ENCODE data around the gene OPRD1. TPM values are rescaled to one million over a fixed set of nuclear protein-coding genes. Genes with fewer than 3 reads are reported as not detected.

Gene OPRD1
- polyA plus RNA-seq, 3 donors: 0.01 TPM; not detected in 2

DNA sequence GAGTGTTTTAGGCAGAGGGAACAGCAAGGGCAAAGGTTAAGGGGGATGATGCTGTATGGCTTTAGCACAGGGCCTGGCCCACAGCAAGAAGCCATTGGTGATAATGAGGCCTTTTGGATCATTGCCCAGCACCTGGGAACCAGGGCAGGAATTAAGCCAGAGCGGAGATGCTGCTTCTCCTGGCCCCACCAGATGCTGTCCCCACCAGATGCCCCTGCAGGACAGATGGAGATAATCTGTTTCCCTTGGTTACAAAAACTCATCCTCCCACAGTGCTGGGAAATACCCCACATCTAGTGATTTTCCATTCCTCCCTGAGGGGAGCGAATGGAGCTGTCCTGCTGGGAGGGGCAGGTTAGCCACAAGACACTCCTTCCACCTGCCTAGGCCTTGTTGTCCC is 18.8 kb downstream of the OPRD1 start:
- H3K27me3 ChIP-seq (ENCODE audit: control insufficient read depth in 2 of 2, insufficient read depth in 2 of 2, low read length in 2 of 2): no peaks in the 10 kb centered on the region
- no peak overlapping the region for H3K9ac ChIP-seq (ENCODE audit: insufficient read depth, low read length, poor library complexity, severe bottlenecking)
- no peaks in the 10 kb centered on the region for H3K79me2 ChIP-seq (ENCODE audit: insufficient read depth, low read length)
- no peak overlapping the region for H2AFZ ChIP-seq (ENCODE audit: insufficient read depth, low read depth, low read length, poor library complexity, severe bottlenecking)
- TF ChIP-seq, protein P1, sequence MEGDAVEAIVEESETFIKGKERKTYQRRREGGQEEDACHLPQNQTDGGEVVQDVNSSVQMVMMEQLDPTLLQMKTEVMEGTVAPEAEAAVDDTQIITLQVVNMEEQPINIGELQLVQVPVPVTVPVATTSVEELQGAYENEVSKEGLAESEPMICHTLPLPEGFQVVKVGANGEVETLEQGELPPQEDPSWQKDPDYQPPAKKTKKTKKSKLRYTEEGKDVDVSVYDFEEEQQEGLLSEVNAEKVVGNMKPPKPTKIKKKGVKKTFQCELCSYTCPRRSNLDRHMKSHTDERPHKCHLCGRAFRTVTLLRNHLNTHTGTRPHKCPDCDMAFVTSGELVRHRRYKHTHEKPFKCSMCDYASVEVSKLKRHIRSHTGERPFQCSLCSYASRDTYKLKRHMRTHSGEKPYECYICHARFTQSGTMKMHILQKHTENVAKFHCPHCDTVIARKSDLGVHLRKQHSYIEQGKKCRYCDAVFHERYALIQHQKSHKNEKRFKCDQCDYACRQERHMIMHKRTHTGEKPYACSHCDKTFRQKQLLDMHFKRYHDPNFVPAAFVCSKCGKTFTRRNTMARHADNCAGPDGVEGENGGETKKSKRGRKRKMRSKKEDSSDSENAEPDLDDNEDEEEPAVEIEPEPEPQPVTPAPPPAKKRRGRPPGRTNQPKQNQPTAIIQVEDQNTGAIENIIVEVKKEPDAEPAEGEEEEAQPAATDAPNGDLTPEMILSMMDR (IDR thresholded peaks at IDR 0.05): no peak
- intact Hi-C loops (cut with micrococcal nuclease): no loop called here
- Mint-ChIP-seq H3K27ac (no peak overlapping the region), H3K36me3 (no peaks in the 10 kb centered on the region), H3K4me3 (no peak overlapping the region), H3K9me3 (peaks cover 0 to 1% (median 0%) of the 10 kb centered on the region in 7 donors), H3K4me1 (no peaks in the 10 kb centered on the region), H3K27me3 (ENCODE audit: low read depth in 3 of 3) (peaks cover 0 to 7% (median 5%) of the 10 kb centered on the region in 3 donors)
- H3K4me1 ChIP-seq (ENCODE audit: control insufficient read depth in 1 of 2, insufficient read depth in 2 of 2, low read length in 2 of 2): no peaks in the 10 kb centered on the region
- WGBS (ENCODE audit: insufficient coverage): no CpG with 5 or more reads among the region's 2 CpGs
- no peak overlapping the region for H3K4me2 ChIP-seq (replicated peaks; ENCODE audit: extremely low read depth, low read length, poor library complexity, severe bottlenecking)
- H3K9me3 ChIP-seq (replicated peaks in 1 of 2; ENCODE audit: control insufficient read depth in 1 of 2, insufficient read depth in 1 of 2, low read length in 2 of 2): no peaks in the 10 kb centered on the region
- H3K27ac ChIP-seq (ENCODE audit: low read depth in 1 of 2, low read length in 2 of 2): no peak overlapping the region
- no peaks in the 10 kb centered on the region for H4K20me1 ChIP-seq (ENCODE audit: insufficient read depth, low read length)
- H3K4me3 ChIP-seq (replicated peaks in 1 of 3; ENCODE audit: low read depth in 2 of 3, low read length in 3 of 3): no peak overlapping the region
- no peak for DNase-seq
- no peaks in the 10 kb centered on the region for H3K36me3 ChIP-seq (replicated peaks in 1 of 2; ENCODE audit: control insufficient read depth in 1 of 2, insufficient read depth in 2 of 2, low read length in 2 of 2)

DNA sequence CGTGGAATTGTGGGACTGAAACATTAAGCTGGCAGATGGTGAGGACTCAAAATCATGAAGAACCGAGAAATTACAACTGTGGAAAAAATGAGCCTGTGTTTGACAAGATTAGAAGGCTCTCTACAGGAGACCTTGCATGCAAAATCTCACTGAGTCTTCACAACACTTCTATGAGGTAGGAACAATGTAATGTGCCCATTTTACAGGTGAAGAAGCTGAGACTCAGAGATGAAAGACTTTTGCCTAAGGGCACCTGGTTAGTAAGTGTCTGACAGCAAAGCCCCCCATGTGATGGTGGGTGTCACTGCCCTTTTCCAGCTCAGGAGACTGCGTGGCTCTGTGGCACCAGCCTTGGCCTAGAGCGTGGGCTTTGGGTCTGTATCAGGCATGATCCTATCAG is 21.0 kb downstream of the OPRD1 start:
- Histone ChIP-seq H3K4me2 (replicated peaks; ENCODE audit: extremely low read depth, low read length, poor library complexity, severe bottlenecking) (no peak overlapping the region), H4K20me1 (ENCODE audit: insufficient read depth, low read length) (no peaks in the 10 kb centered on the region), H3K9me3 (replicated peaks in 1 of 2; ENCODE audit: control insufficient read depth in 1 of 2, insufficient read depth in 1 of 2, low read length in 2 of 2) (no peaks in the 10 kb centered on the region), H3K9ac (ENCODE audit: insufficient read depth, low read length, poor library complexity, severe bottlenecking) (no peak overlapping the region), H3K36me3 (replicated peaks in 1 of 2; ENCODE audit: control insufficient read depth in 1 of 2, insufficient read depth in 2 of 2, low read length in 2 of 2) (no peaks in the 10 kb centered on the region), H3K27ac (ENCODE audit: low read depth in 1 of 2, low read length in 2 of 2) (no peak overlapping the region), H2AFZ (ENCODE audit: insufficient read depth, low read depth, low read length, poor library complexity, severe bottlenecking) (no peak overlapping the region), H3K79me2 (ENCODE audit: insufficient read depth, low read length) (no peaks in the 10 kb centered on the region), H3K27me3 (ENCODE audit: control insufficient read depth in 2 of 2, insufficient read depth in 2 of 2, low read length in 2 of 2) (no peaks in the 10 kb centered on the region), H3K4me1 (ENCODE audit: control insufficient read depth in 1 of 2, insufficient read depth in 2 of 2, low read length in 2 of 2) (no peaks in the 10 kb centered on the region), H3K4me3 (replicated peaks in 1 of 3; ENCODE audit: low read depth in 2 of 3, low read length in 3 of 3) (no peak overlapping the region)
- Mint-ChIP-seq H3K4me1 (no peaks in the 10 kb centered on the region), H3K36me3 (no peaks in the 10 kb centered on the region), H3K27me3 (ENCODE audit: low read depth in 3 of 3) (peaks cover 3 to 6% (median 3%) of the 10 kb centered on the region in 3 donors), H3K27ac (no peak overlapping the region), H3K4me3 (no peak overlapping the region), H3K9me3 (peaks cover 0 to 1% (median 0%) of the 10 kb centered on the region in 7 donors)
- intact Hi-C loops (cut with micrococcal nuclease): no loop called here
- TF ChIP-seq, protein P1 (IDR thresholded peaks at IDR 0.05): no peak
- no peak for DNase-seq
- 83% methylated on average over 3 of the region's 4 CpGs for WGBS (ENCODE audit: insufficient coverage)

Measured in CD14-positive monocyte (primary cell).